B cell (primary cell): ENCODE data around the gene RASAL3. TPM values are rescaled to one million over a fixed set of nuclear protein-coding genes. Genes with fewer than 3 reads are reported as not detected.

ENCODE experiments used
- ATAC-seq: fragments of 200-7000 bp; cut with Tn5 transposase; one replicate; pipeline ENCODE4 v1.10.0; 2021; ENCODE audit warnings: low read depth, mild to moderate bottlenecking, moderate number of reproducible peaks, moderate library complexity
- CTCF ChIA-PET: fragments of 350-600 bp; sonication (Branson Sonifier 250); formaldehyde crosslinking; loops from one replicate; lab custom pipeline; 2021; ENCODE audit warnings: antibody characterized with exemption, inconsistent platforms; lab: Charles Lee
- POLR2A ChIA-PET: fragments of 350-600 bp; sonication (Branson Sonifier 250); formaldehyde crosslinking; loops from one replicate; lab custom pipeline; 2021; ENCODE audit warnings: antibody characterized with exemption; lab: Charles Lee
- DNase-seq: peaks from one replicate; pipeline ENCODE4 v3.0.0; 2013
- H2AFZ ChIP-seq: 2 replicates; pipeline ENCODE4 v1.6.1; 2012; ENCODE audit warnings: mild to moderate bottlenecking, low read depth, low read length; ENCODE audit not compliant: insufficient read depth, poor library complexity, severe bottlenecking
- H3K27ac ChIP-seq, 2 donors: 1 replicate in 1 of 2; 2 replicates in 1 of 2; pipeline ENCODE4 v1.5.1; 2012 to 2013; ENCODE audit warnings: low read length in 2 of 2, mild to moderate bottlenecking in 2 of 2, moderate library complexity in 1 of 2
- H3K27me3 ChIP-seq, 4 experiments: fragments of 200-600 bp in 1 of 4; sonication (generic) in 1 of 4; replicated peaks in 1 of 4; 1 replicate in 2 of 4; 2 replicates in 2 of 4; pipeline versions ENCODE4 v1.6.1 to v1.7.0; 2013 to 2016; ENCODE audit warnings: low read length in 3 of 4, mild to moderate bottlenecking in 2 of 4, mixed read lengths in 1 of 4, moderate library complexity in 1 of 4; ENCODE audit not compliant: insufficient read depth in 4 of 4, control insufficient read depth in 3 of 4; ENCODE audit errors: control extremely low read depth in 1 of 4
- H3K36me3 ChIP-seq, 2 experiments: replicated peaks in 1 of 2; 1 replicate in 1 of 2; 2 replicates in 1 of 2; pipeline versions ENCODE4 v1.6.1 to v1.7.1; 2013; ENCODE audit warnings: low read length in 1 of 2; ENCODE audit not compliant: insufficient read depth in 2 of 2, control insufficient read depth in 1 of 2; ENCODE audit errors: control extremely low read depth in 1 of 2, extremely low read depth in 1 of 2
- H3K4me1 ChIP-seq, 2 donors: fragments of 200-600 bp in 1 of 2; sonication (generic) in 1 of 2; 1 replicate in 1 of 2; 2 replicates in 1 of 2; pipeline versions ENCODE4 v1.5.1 to v1.6.1; 2013 to 2017; ENCODE audit warnings: low read length in 2 of 2; ENCODE audit not compliant: control insufficient read depth in 2 of 2, insufficient read depth in 2 of 2
- H3K4me2 ChIP-seq: replicated peaks from 2 replicates; pipeline ENCODE3; 2012; ENCODE audit warnings: mild to moderate bottlenecking, low read depth, low read length; ENCODE audit not compliant: poor library complexity, severe bottlenecking
- H3K4me3 ChIP-seq, 5 experiments: fragments of 200-600 bp in 1 of 5; sonication (generic) in 1 of 5; 1 replicate in 3 of 5; 2 replicates in 2 of 5; pipeline versions ENCODE4 v1.5.1 to v1.7.0; 2011 to 2016; ENCODE audit warnings: low read length in 4 of 5, mild to moderate bottlenecking in 4 of 5, low read depth in 2 of 5, control low read depth in 1 of 5, moderate library complexity in 1 of 5; ENCODE audit not compliant: insufficient read depth in 1 of 5; ENCODE audit errors: control extremely low read depth in 1 of 5, extremely low read depth in 1 of 5
- H3K79me2 ChIP-seq: fragments of 200-600 bp; sonication (generic); one replicate; pipeline ENCODE4 v1.6.0; 2016; ENCODE audit warnings: low read length; ENCODE audit not compliant: control insufficient read depth, insufficient read depth
- H3K9ac ChIP-seq: fragments of 200-600 bp; sonication (generic); 2 replicates; pipeline ENCODE4 v1.6.1; 2017; ENCODE audit warnings: mild to moderate bottlenecking, low read length, moderate library complexity
- H3K9me3 ChIP-seq, 3 donors: one replicate each; pipeline versions ENCODE4 v1.6.1 to v1.7.1; 2013; ENCODE audit warnings: low read length in 2 of 3; ENCODE audit not compliant: control insufficient read depth in 2 of 3, insufficient read depth in 1 of 3; ENCODE audit errors: control extremely low read depth in 1 of 3
- H4K20me1 ChIP-seq: 2 replicates; pipeline ENCODE4 v1.6.0; 2012; ENCODE audit warnings: mild to moderate bottlenecking, low read length; ENCODE audit not compliant: insufficient read depth, control insufficient read depth, poor library complexity, severe bottlenecking
- H3K27ac Mint-ChIP-seq: one replicate; pipeline ENCODE4 v1.8.0; 2021; ENCODE audit warnings: mixed read lengths
- H3K27me3 Mint-ChIP-seq: one replicate; pipeline ENCODE4 v1.8.0; 2021; ENCODE audit warnings: mixed read lengths
- H3K4me1 Mint-ChIP-seq: one replicate; pipeline ENCODE4 v1.8.0; 2021; ENCODE audit warnings: mixed read lengths
- H3K4me3 Mint-ChIP-seq: one replicate; pipeline ENCODE4 v1.8.0; 2021; ENCODE audit warnings: mixed read lengths
- H3K9me3 Mint-ChIP-seq: one replicate; pipeline ENCODE4 v1.8.0; 2022; ENCODE audit warnings: mixed read lengths; ENCODE audit not compliant: insufficient read depth
- EZH2 ChIP-seq: IDR thresholded peaks from 2 replicates; pipeline ENCODE4 v1.6.1; 2012; ENCODE audit warnings: borderline replicate concordance, low read depth, mild to moderate bottlenecking, moderate library complexity, low read length; ENCODE audit not compliant: insufficient read depth, poor library complexity, severe bottlenecking
- WGBS: methylation state at CpG from one replicate; pipeline ENCODE4 v1.1.5; 2013; ENCODE audit warnings: missing lambda C conversion rate; ENCODE audit not compliant: insufficient coverage; 5-methylcytosine and 5-hydroxymethylcytosine counted together
- intact Hi-C: fragments of 100-400 bp; cut with micrococcal nuclease; formaldehyde crosslinking; loops from one replicate; pipeline ENCODE4 v1.10.0; 2022
- polyA plus RNA-seq: library from polyadenylated mRNA; depleted of rRNA; stranded (reverse); fragments of >200 nt; gene quantifications from 2 replicates; pipeline ENCODE4 v1.2.3, GENCODE V29; 2012
- total RNA-seq, 2 donors: library from RNA; stranded (reverse); fragments of 120-200 nt in 1 of 2; gene quantifications; 1 replicate in 1 of 2; 2 replicates in 1 of 2; pipeline versions ENCODE4 v1.2.3 to v1.2.4, GENCODE V29; 2013 to 2022
- TF ChIP-seq, protein P1 (sequence below): fragments of 200-600 bp; IDR thresholded peaks from one replicate; pipeline ENCODE4 v1.8.0; 2022; ENCODE audit warnings: antibody characterized with exemption, mild to moderate bottlenecking

The RASAL3 gene
- total and polyA plus RNA-seq, 2 donors (not counting 1 experiment from before 2014, with no cell fraction given): 95.3 to 154 TPM

DNA sequence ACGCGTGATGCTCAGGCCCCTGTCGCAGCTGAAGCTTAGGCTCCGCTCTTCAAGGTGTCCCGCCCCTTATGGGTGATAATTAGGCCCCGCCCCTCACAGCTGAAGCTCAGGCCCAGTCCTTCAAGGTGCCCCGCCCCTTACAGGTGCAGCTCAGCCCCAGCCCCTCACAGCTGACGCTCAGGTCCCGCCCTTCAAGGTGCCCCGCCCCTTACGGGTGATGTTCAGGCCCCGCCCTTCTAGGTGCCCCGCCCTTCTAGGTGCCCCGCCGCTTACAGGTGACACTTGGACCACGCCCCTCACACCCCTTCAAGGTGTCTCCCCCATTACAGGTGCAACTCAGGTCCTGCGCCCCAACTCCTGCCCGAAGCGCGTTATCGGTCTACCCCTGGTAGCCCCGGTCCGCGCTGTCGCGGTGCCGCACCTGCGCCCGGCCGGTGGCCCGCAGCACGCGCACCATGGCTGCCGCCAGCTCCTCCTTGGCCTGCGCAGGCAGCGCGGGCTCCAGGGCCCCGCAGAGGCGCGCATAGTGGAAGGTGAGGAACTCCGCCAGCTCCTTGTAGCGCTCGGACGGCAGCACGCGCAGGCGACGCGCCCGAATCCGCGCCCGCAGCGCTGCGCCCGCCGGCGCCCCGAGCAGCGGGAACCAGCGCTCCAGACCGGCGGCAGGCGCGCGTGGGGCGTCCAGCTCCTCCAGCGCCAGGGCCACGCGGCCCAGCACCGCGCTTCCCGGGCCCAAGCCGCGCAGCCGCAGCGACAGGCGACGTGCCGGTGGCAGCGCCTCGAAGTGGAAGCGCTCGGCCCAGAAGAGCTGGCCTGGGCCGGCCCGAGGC lies 7.3 kb downstream of the RASAL3 start:
- TF ChIP-seq EZH2: no peak
- TF ChIP-seq, protein P1, sequence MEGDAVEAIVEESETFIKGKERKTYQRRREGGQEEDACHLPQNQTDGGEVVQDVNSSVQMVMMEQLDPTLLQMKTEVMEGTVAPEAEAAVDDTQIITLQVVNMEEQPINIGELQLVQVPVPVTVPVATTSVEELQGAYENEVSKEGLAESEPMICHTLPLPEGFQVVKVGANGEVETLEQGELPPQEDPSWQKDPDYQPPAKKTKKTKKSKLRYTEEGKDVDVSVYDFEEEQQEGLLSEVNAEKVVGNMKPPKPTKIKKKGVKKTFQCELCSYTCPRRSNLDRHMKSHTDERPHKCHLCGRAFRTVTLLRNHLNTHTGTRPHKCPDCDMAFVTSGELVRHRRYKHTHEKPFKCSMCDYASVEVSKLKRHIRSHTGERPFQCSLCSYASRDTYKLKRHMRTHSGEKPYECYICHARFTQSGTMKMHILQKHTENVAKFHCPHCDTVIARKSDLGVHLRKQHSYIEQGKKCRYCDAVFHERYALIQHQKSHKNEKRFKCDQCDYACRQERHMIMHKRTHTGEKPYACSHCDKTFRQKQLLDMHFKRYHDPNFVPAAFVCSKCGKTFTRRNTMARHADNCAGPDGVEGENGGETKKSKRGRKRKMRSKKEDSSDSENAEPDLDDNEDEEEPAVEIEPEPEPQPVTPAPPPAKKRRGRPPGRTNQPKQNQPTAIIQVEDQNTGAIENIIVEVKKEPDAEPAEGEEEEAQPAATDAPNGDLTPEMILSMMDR: no peak
- intact Hi-C loops: no loop called here
- DNase-seq (no peak), ATAC-seq (peak; percentile 21)
- no peak overlapping the region for H3K27ac Mint-ChIP-seq
- Histone ChIP-seq H3K4me2 (no peak overlapping the region), H3K27me3 (no peaks in the 10 kb centered on the region), H3K9me3 (peaks cover 0 to under 1% (median 0%) of the 10 kb centered on the region in 3 donors), H3K9ac (no peak overlapping the region), H3K36me3 (peaks cover 12 to 75% of the 10 kb centered on the region in 2 experiments), H3K4me1 (peaks cover 0 to 7% of the 10 kb centered on the region in 2 donors), H2AFZ (no peak overlapping the region), H3K79me2 (peaks cover 22% of the 10 kb centered on the region), H3K27ac (no peak overlapping the region), H3K4me3 (no peak overlapping the region), H4K20me1 (peaks cover 44% of the 10 kb centered on the region)
- H3K27me3 Mint-ChIP-seq: no peaks in the 10 kb centered on the region
- no peaks in the 10 kb centered on the region for H3K9me3 Mint-ChIP-seq
- peaks cover 4% of the 10 kb centered on the region for H3K4me1 Mint-ChIP-seq
- POLR2A ChIA-PET: no interaction called here
- CTCF ChIA-PET: no interaction called here
- no peak overlapping the region for H3K4me3 Mint-ChIP-seq
- WGBS: 98% methylated on average over 78 of the region's 86 CpGs

DNA sequence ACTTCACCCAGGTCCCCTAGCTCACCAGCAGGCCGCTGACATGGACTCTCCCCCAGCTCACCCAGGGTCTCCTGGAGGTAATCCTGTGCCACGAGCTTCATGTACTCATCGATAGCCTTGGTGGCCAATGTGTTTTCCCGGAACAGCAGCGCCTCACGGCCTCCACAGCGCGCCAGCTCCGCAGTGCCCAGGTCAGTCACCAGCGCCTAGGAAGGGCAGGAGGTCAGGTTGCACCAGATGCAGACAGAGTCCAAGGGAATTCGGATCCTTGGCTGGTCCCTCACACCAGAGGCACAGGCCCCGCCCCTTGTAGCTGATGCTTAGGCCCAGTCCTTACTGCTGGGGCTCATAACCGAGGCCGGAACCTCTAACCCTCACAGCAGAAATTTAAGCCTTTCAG lies 7.9 kb downstream of the RASAL3 start:
- TF ChIP-seq, protein P1: no peak
- TF ChIP-seq EZH2: no peak
- WGBS: 93% methylated on average over 14 of the region's 14 CpGs
- ATAC-seq: no peak
- no peaks in the 10 kb centered on the region for H3K27me3 ChIP-seq
- H2AFZ ChIP-seq: no peak overlapping the region
- peaks cover 0 to 1% of the 10 kb centered on the region in 2 donors for H3K4me1 ChIP-seq
- no peak overlapping the region for H3K27ac ChIP-seq
- H3K4me2 ChIP-seq: no peak overlapping the region
- H3K79me2 ChIP-seq: peaks cover 16% of the 10 kb centered on the region
- peaks cover 39% of the 10 kb centered on the region for H4K20me1 ChIP-seq
- Mint-ChIP-seq H3K4me1 (no peaks in the 10 kb centered on the region), H3K27me3 (no peaks in the 10 kb centered on the region), H3K9me3 (no peaks in the 10 kb centered on the region), H3K27ac (no peak overlapping the region), H3K4me3 (no peak overlapping the region)
- intact Hi-C loops: no loop called here
- no peak for DNase-seq
- peaks cover 12 to 75% of the 10 kb centered on the region in 2 experiments for H3K36me3 ChIP-seq
- ChIA-PET POLR2A (no interaction called here), CTCF (interaction anchor here (0.6 to 1.9 kb wide), 2 partner anchors 37 to 72 kb away, joined by 4 to 7 read pairs; no protein-coding TSS in a partner anchor)
- peaks cover 0 to 4% (median 0%) of the 10 kb centered on the region in 3 donors for H3K9me3 ChIP-seq
- H3K4me3 ChIP-seq: no peak overlapping the region
- no peak overlapping the region for H3K9ac ChIP-seq
